HUDEP-2 (cell line): ENCODE results near the gene STEAP1B.
"Not testable (repeated sequence)": the region's sequence is repeated elsewhere in the genome, so short reads cannot be mapped to it uniquely, and the experiment has no call there.

ENCODE experiments used
- DNase-seq, 76 experiments: peaks; one replicate each; lab custom pipeline; 2025; ENCODE audit not compliant: unreplicated experiment in 76 of 76; lab: John Stamatoyannopoulos, UW

Gene STEAP1B

DNA sequence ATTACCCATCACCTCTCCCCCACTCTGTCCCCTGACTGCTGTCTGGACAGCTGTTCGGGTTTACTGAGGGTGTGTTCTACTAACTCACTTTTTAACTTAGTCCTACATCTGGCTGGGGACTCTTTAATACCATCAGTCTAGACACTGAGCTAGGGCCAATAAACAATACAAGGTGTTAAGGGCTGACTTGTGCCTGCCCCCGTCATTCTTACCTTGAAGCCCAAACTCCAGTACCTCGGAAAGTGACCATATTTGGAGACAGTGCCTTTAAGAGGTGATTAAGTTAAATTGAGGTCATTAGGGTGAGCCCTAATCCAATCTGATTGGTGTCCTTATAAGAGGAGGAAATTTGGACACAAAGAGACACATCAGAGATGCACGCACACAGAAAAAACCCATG lies 35.7 kb downstream of the STEAP1B start:
- no peak for DNase-seq

DNA sequence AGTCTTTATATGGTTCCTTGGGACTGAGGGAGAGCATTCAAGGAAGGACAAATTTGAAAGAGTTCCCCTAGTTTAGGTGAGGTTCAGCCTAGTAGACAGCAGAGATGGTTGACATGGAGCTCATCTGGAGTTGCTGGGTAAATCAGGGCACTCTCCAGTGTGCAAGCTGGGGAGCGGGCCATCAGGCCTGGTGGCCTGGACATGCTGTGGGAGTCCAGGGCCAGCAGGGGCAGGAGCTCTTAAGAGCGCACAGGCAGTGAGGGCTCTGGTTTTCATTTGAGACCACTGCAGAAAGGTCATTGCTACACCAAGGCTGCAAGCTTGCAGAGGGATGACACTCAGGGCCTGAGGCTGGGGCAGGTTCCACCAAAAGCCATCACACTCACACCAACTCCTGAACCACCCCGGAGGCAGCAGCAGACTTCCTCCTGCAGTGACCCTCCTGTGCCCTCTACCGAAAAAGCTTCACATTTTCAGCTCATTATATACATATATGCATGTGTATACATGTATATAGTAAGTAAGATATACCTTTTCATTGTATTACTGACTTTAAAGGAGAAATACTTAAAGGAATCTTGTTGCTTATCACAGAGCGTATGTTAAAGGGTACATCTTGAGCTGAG lies 39.5 kb downstream of the STEAP1B start:
- DNase-seq: no peak

DNA sequence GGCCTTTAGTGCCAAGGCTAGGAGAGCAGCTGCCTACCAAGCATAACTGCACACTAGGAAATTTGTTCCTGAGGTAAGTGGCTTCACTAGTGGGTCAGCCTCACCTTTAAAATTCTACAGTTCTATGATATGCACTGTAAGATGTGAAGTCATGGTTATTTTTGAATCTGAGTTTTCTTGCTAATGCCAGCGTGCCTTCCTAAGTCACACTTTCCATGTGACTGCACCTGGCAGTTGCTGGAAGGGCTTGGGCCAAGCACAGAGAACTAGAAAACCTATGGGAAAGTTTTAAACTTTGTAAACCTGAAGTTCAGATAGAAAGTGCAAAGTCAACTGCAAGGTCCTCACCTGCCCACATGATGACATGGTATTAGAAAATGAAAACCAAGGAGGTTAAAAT lies 42.5 kb downstream of the STEAP1B start:
- DNase-seq: no peak

DNA sequence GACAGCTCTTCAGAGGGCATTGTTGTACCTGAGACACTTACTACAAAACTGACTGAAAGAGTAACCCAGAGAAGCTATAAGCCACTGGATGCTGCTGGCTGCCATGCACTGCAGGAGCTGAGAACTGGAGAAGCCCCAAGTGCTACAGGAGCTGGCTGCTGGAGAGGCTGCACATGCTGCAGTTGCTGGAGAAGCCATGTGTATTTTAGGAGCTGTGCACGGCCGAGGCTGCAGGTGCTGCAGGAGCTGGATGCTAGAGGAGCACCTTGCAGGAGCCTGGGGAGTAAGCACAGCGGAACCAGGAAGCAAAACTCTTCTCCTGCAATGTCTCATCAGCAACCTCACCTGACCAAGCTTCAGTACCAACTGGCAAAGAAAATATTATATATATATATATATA lies 45.5 kb downstream of the STEAP1B start:
- no peak for DNase-seq

DNA sequence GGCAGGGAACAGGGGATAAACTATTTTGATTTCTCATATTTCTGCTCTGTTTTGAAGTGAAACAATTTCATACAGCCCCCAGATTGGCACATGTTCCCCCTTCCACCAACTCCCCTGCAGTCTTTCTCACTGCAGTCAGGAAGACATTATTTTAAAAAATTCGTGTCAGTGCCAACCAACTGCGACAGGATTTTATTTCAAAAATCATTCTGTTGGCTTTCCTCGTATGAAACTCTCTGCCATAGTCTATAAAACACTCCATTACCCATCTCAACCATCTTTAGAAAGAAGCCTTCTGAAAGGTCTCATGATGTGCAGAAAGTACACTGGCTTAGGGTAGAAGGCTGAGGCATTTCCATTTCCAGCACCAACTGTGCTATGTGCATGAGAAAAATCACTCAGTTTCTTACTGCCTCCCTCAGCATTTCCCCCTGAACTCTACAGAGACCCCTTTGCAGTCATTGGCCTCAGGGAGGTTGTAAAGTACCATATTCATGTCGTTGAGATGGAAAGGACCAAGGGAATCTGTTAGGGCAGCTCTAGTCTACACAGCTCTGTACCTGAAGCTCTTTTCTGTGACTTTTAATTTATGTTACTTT lies 46.9 kb downstream of the STEAP1B start:
- no peak for DNase-seq

DNA sequence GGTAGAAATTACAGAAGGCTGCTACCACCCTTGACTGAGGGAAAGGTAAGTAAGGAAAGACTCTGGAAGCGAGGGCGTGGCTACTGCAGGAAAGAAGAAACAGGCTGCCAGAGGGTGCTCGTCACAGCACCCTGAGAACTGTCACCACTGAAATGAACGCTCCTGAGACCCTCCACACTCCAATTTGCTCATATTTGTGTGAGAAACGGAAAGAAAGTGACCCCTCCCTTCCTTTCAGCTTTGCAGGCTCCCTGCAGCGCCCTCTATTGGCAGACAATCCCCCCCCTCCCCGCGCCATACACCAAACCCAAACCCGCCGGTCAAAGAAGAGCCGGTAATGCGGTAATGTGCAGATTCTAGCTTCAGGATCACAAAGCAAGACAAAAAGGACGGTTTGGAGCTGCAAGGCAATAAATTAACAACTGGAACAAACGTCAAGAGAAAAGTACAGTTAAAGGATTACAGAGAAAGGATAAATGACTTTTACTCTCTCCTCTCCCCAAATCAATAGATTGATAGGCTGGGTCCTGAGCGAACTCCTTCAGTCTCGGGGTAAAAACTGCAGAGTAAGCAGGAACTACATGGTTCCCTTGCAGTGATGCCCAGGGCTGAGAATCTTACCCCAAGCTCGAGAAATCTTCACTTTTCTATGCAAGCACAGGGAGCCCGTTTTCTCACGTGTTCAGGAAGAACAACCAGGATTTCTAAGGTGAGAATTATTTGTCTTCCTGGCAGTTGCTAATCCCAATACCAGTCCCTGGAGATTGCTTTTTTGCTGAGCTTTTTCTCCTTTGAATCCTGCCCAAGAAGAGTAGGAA lies 47.6 kb downstream of the STEAP1B start:
- DNase-seq: peak in 32 of 76 experiments; percentile 4 to 46 (median 20)

DNA sequence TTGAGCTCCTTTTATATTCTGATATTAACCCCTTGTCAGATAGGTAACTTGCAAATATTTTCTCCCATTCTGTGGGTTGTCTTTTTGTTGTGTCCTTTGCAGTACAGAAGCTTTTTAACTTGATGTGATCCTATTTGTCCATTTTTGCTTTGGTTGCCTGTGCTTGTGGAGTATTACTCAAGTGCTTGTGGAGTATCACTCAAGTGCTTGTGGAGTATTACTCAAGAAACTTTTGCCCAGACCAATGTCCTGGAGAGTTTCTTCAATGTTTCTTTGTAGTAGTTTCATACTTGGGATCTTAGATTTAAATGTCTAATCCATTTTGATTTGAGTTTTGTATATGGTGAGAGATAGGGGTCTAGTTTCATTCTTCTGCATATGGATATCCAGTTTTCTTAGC lies 50.0 kb downstream of the STEAP1B start:
- DNase-seq: not testable (repeated sequence)

DNA sequence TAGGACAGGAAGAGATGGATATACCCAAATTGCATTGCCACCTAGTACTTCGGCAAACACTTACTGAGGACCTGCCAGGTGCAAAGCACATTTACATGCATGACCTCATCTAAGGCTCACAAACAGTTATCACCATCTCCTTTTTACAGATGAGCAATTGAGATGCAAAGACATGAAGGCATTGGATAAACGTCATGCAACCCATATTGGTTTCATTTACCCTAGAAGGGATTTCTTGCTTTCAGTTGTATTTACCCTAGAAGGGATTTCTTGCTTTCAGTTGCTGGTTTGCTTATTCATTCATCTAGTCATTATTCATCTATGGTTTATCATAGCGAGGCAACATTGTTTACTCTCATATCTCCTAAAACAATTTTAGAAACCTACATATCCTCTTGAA lies 52.2 kb downstream of the STEAP1B start:
- no peak for DNase-seq

DNA sequence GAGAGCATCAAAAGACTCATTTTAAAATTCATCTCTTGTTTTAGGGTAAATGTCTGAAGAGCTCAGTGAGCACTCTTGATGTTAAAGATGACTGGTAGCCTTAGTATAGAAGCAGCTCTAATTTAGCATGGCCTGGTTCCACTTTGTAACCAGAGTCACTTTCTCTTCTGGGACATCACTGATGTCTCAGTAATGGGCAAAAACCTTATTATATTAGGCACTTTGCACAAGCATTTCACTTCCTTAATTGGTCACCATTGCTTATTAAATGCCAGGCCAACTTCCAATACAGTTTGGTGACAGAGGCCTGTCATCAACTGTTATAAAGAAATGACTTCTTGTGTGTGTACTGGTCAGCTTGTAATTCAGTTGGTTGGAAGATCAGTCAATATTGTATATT lies 53.0 kb downstream of the STEAP1B start:
- DNase-seq: no peak

DNA sequence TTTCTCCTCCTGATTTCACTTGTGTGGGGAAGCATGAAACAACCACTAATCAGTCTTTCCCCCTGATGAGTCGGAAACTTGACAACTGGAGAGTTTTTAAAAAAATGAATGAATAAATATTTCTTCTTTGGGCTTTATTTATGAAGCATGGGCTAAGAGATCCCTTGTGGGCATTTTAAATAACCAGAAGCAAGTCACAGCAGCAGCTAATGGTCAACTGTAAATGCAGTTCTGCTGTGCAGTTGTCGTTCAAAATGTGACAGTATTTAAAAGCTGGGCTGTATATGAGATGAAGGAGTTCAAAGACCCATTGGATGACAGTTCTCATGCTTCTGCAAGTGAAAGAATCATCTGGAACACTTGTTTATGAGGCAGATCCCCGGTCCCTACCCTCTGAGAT lies 54.1 kb downstream of the STEAP1B start:
- no peak for DNase-seq

DNA sequence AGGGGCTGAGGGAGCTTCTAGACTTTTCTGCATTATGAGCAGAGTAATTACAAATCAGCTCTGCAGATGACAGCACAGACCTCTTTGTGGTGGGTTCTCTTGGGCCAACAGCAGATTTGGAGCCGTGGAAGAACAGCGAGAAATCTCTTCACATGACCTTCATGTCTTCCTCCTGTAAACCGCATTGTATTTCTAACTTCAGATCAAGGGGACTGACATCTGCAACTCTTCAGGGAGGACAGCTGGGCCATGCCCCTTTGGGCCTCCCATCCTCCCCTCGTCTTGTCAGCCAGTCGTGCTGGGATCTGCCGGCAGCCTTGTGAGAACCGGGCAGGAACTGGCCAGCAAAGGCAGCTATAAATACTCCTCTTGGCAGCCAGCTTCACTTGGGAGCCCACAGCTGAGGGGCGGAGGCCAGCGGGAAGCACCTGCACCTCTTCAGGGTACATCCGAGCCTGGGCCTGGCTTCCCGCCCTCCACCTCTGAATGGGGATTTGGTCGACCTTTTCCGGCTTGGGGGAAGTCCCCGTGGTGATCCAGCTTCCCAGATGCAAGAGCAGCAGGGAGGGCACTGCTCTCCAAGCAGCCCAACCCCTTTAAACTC lies 54.7 kb downstream of the STEAP1B start:
- no peak for DNase-seq

DNA sequence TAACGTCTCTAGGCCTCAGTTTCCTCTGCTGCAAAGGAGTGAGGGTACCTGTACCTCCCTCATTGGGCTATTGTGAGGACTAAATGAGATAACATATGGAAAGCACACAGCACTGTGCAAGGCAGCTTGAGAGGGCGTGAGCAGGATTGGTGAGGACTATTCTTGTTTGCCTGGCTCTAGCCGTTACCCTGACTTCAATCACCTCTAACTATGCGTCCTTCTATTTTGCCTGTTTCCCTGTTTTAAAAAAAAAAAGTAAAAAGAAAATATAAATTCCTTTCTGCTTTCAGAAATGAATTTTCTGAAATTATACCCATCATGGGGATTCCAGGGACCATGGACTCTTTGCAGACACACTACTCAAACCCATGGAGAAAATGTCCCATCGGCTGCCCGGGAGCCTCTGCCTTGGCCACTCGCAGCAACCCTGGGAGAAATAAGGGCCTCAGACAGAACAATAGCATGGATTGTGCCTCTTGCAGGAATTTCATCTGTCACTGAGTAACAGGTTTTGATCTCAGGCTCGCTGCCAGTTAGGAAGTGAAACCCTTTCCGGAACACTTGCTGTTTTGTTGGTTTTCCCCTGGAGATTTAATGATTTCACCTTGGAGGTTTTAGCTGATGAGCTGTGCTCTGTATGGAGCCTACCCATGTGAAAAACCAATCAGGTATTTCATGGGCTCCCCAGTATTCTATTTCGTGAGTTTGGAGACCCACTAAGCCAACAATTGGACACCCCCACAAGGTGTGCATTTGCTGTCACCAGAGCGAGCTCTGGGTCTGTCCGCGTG lies 55.6 kb downstream of the STEAP1B start:
- no peak for DNase-seq

DNA sequence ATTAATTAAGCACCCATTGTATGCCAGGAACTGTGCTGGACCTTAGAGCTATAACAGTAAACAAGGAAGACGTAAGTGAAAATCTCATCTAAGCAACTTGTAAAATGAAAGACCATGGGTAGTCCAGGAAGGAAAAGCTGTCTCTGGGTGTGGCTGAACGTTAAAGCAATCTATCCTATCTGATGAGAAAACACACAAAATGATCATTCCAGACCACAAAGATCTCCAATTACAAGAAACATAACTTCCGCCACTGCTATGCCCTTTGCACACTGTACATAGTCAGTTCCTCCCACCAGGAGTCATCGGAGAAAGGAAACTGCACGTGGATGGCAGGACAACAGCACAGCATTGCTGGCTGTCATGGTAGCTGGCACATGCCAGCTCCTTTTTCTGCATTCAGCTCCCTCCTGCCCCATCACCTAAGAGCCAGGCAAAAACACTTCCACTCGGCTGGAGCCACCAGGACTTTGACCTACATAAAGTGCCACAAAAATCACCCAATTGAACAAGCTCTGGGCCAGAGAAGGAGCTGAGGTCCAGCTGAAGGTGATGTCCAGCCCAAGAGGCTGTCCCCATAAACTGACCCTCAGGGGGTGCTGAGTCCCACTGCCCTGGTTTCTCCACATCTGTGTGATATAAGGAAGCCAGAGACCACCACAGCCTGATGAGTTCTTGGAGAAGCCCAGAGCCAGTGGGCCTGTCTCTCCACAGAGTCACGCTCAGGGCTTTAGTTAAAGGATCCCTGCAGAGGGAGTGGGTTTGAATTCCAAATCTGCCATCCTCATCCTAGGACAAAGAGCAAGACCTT lies 56.4 kb downstream of the STEAP1B start:
- DNase-seq: peak in 6 of 76 experiments; percentile 2 to 31 (median 13)

DNA sequence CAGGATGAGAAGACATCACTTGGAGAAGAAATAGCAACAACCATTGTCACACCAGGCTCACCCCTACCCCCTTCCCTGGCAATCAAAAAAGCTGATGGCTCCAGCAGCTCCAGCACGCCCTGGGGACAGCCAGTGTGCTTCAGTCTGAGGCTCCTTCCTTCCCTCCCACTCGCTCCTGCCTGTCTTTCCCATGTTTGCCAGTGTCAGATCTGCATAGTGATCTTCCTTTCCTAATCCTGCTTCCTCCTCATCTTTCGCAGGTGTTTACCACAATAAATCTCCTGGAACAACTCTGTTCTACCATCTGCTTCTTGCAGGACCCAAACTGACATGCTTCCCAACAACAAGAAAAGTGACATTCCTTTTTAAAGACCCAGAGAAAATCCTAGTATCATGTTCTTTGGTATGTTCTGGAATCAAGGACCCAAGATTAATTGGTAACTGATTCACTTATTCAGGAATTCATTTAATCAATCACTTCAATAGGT lies 57.1 kb downstream of the STEAP1B start:
- no peak for DNase-seq

DNA sequence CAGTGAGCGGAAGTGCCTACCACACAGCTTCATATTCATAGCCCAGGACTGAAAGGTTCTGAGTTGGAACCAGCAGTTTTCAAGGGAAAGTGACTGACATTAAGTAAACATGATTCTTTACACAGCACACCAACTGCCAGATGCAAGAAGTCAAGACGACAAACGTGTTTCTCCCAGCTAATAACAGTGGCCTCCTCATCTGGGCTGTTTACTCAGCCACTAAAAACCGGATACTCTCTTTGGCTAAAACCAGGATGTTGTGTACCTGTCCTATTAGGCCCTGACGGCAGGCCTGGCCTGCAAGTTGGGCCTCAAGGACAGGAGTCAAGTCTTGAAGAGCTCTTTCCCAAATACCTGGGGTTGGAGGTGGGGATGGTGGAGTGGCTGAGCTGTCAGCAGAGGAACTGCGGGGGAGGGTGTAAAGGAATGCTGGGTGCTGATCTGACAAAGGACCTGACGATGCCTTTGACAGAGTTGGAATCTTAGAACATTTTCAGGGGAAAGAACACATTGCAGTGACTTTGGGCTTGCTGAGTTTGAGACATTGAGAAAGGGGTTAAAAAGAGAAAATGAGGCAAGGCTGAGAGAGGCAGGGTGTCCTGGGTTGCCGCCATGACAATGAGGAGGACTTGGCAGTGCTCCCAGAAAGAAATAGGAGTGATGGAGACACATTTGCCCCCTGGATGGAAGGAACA lies 57.7 kb downstream of the STEAP1B start:
- DNase-seq: no peak

DNA sequence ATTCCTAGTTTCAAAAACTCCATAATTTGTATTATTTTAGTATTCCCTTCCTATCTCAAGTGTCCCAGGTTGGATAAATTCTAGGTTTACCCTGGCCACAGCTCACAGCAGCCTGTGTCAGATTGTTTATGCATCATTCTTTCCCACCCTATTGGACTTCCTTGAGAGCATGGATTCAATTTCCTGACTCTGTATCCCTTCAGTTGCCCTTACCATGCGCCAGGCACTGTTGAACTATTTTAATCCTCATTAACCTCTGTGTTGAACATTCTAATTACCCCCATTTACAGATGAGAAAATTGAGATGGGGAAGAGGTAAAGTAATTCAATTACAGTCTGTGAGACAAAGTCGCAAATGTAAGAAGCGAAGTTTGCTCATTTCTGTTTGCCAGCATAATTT lies 58.8 kb downstream of the STEAP1B start:
- no peak for DNase-seq

DNA sequence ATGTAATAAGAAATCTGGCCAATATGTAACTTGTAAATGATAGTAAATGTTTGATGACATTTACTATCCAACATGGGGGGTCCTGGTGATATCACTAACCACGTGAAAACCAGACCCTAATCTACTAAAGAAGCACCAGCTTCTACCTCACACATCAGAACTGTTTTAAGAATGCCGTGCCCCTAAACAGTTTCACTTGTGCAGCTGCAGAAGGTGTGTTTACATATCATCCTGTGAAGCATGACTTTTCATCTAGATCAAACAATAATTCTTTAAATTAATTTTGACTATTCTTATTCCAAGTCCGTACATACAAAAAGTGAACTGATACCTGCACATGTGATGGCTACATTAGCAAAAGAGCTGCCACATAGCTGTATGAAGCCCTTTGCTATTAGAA lies 61.0 kb downstream of the STEAP1B start:
- DNase-seq: no peak

DNA sequence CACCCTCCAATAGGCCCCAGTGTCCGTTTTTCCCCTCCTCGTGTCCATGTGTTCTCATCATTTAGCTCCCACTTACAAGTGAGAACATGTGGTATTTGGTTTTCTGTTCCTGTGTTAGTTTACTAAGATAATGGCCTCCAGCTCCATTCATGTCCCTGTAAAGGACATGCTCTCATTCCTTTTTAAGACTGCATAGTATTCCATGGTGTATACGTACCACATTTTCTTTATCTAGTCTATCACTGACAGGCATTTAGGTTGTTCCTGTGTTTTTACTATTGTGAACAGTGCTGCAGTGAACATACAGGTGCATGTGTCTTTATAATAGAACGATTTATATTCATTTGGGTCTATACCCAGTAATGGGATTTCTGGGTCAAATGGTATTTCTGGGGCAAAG lies 63.4 kb downstream of the STEAP1B start:
- not testable (repeated sequence) for DNase-seq

DNA sequence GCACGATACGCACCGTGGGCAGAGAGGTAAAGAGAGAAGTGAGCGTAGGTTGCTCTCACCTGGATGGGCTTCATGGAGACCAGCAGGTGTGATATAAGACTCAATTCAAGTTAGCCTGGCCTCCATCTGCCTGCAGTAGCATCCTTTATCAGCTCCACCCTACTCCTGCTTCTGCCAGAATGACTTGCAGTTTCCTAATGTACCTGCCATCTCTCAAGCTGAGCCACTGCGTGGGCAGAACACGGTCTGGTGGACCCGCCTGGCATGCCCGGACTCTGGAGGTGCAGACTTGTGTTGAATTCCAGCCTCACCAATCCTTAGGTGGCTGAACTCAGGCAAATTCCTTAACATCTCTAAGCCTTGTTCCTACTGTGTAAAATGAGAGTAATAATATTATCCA lies 64.3 kb downstream of the STEAP1B start:
- DNase-seq: no peak
